Prostate gland (tissue), 2 donors: ENCODE results near the gene RAPGEF4. TPM values are rescaled to one million over a fixed set of nuclear protein-coding genes. Genes with fewer than 3 reads are reported as not detected.

Source experiments
- DNase-seq: peaks from one replicate; pipeline ENCODE4 v3.0.0-alpha.2; 2019; ENCODE audit warnings: low spot score
- H3K27ac ChIP-seq, 2 donors: fragments of 200-600 bp; sonication (generic); 2 replicates each; pipeline ENCODE4 v1.5.1; 2017 to 2019
- H3K27me3 ChIP-seq: fragments of 200-600 bp; sonication (generic); replicated peaks from 2 replicates; pipeline ENCODE4 v1.5.1; 2019; ENCODE audit not compliant: insufficient read depth
- H3K36me3 ChIP-seq, 2 donors: fragments of 200-600 bp; sonication (generic); 1 replicate in 1 of 2; 2 replicates in 1 of 2; pipeline versions ENCODE4 v1.5.1 to v1.8.1; 2017 to 2019
- H3K4me1 ChIP-seq: fragments of 200-600 bp; sonication (generic); replicated peaks from 2 replicates; pipeline ENCODE4 v1.5.1; 2019
- H3K4me3 ChIP-seq, 2 donors: fragments of 200-600 bp; sonication (generic); 2 replicates each; pipeline ENCODE4 v1.5.1; 2017 to 2019
- H3K9me3 ChIP-seq: fragments of 200-600 bp; sonication (generic); 2 replicates; pipeline ENCODE4 v1.5.1; 2017
- CTCF ChIP-seq, 4 experiments: fragments of 200-600 bp in 2 of 4; fragments of 450-650 bp in 2 of 4; sonication (generic) in 2 of 4; IDR thresholded peaks; 1 replicate in 3 of 4; 2 replicates in 1 of 4; pipeline ENCODE4 v1.5.1; 2016 to 2019; ENCODE audit warnings: antibody characterized with exemption in 4 of 4, mild to moderate bottlenecking in 2 of 4, moderate library complexity in 2 of 4
- POLR2A ChIP-seq: fragments of 450-650 bp; IDR thresholded peaks from one replicate; pipeline ENCODE4 v1.6.1; 2016; ENCODE audit warnings: antibody characterized with exemption, mild to moderate bottlenecking
- POLR2AphosphoS5 ChIP-seq: sonication (generic); formaldehyde crosslinking; IDR thresholded peaks from one replicate; pipeline ENCODE4 v1.6.1; 2017; ENCODE audit warnings: antibody characterized with exemption
- WGBS: methylation state at CpG from one replicate; pipeline ENCODE4 v1.1.5; 2018; 5-methylcytosine and 5-hydroxymethylcytosine counted together
- intact Hi-C: fragments of 100-400 bp; cut with DNase I; formaldehyde crosslinking; loops from one replicate; pipeline ENCODE4 v1.14.2; 2022
- total RNA-seq, 2 donors: library from RNA; depleted of rRNA; stranded (reverse); fragments of >200 nt; gene quantifications; one replicate each; pipeline ENCODE4 v1.1.0, GENCODE V29; 2016

The RAPGEF4 gene
- total RNA-seq, 2 donors from 2014 or later, result 7.3 to 31.0 TPM

DNA sequence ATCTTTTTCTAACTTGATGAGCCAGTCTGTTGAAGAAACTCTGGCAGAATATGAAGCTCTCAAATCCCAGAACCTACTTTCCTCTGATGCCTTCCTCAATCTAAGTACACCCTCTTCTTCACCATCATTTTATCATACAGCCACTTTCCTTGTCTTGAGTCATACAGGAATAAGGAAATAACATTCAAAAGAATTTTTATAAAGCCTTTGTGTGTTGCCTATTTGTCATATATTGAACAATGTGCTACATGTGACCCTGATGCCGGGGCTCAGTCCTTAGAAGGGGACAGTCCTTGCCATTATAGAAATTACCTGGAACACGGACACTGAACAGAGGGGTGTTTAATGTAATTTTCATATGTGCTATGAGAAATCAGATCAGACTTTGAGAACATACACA, 27.4 kb downstream of the RAPGEF4 start:
- no peaks in the 10 kb centered on the region for H3K9me3 ChIP-seq
- no peak overlapping the region for H3K4me3 ChIP-seq
- no peaks in the 10 kb centered on the region for H3K27me3 ChIP-seq
- H3K36me3 ChIP-seq, result no peaks in the 10 kb centered on the region
- no peak for TF ChIP-seq POLR2A
- TF ChIP-seq CTCF (IDR thresholded peaks at IDR 0.05), result no peak
- no peak for TF ChIP-seq POLR2AphosphoS5
- no peak for DNase-seq
- no peaks in the 10 kb centered on the region for H3K4me1 ChIP-seq
- 85% methylated on average over 2 of the region's 2 CpGs for WGBS
- no peak overlapping the region for H3K27ac ChIP-seq
- intact Hi-C loops, result no loop called here

- H3K36me3 ChIP-seq, result no peaks in the 10 kb centered on the region
- TF ChIP-seq CTCF (IDR thresholded peaks at IDR 0.05) (no peak), POLR2A (no peak), POLR2AphosphoS5 (no peak)
- no peak overlapping the region for H3K27ac ChIP-seq
- H3K9me3 ChIP-seq, result no peaks in the 10 kb centered on the region
- intact Hi-C loops, result no loop called here
- H3K4me1 ChIP-seq, result no peaks in the 10 kb centered on the region
- H3K27me3 ChIP-seq, result no peaks in the 10 kb centered on the region
- no peak overlapping the region for H3K4me3 ChIP-seq
- 93% methylated on average over 4 of the region's 4 CpGs for WGBS
- DNase-seq, result no peak
These were observed 30.0 kb downstream of the RAPGEF4 start for GRCh38 chr2:172765662-172766061.

GRCh38 chr2:172768401-172768800, 32.8 kb downstream of the RAPGEF4 start:
- no peaks in the 10 kb centered on the region for H3K27me3 ChIP-seq
- TF ChIP-seq POLR2A (no peak), POLR2AphosphoS5 (no peak), CTCF (IDR thresholded peaks at IDR 0.05) (no peak)
- intact Hi-C loops, result no loop called here
- no peaks in the 10 kb centered on the region for H3K9me3 ChIP-seq
- no peak overlapping the region for H3K27ac ChIP-seq
- no peaks in the 10 kb centered on the region for H3K36me3 ChIP-seq
- 94% methylated on average over 4 of the region's 4 CpGs for WGBS
- H3K4me3 ChIP-seq, result no peak overlapping the region
- no peaks in the 10 kb centered on the region for H3K4me1 ChIP-seq
- no peak for DNase-seq

DNA sequence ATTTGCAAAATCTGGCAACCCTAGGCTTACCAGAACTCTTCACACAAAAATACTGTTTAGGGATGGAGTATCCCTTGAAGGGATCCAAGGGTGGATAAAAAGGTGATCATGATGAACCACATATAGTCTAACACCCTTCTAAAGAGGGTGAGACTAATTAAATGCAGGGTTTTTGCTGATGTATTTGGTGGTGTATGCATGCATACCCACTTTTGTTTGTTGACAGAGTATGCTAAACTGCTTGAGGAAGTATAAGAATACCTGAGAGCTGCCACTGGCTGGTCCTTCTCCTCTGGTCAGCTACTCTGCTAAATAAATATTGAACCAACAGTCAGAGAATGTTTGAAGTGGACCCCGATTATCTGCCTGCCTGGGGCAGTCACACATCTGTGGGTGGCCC, 34.2 kb downstream of the RAPGEF4 start:
- Histone ChIP-seq H3K36me3 (no peaks in the 10 kb centered on the region), H3K27me3 (no peaks in the 10 kb centered on the region), H3K4me3 (no peak overlapping the region), H3K9me3 (no peaks in the 10 kb centered on the region), H3K27ac (no peak overlapping the region), H3K4me1 (no peaks in the 10 kb centered on the region)
- TF ChIP-seq POLR2A (no peak), POLR2AphosphoS5 (no peak), CTCF (IDR thresholded peaks at IDR 0.05) (no peak)
- 76% methylated on average over 1 of the region's 1 CpG for WGBS
- intact Hi-C loops, result no loop called here
- no peak for DNase-seq

GRCh38 chr2:172770887-172771286, 35.2 kb downstream of the RAPGEF4 start:
- DNase-seq, result no peak
- Histone ChIP-seq H3K27ac (no peak overlapping the region), H3K9me3 (no peaks in the 10 kb centered on the region), H3K4me1 (no peaks in the 10 kb centered on the region), H3K27me3 (no peaks in the 10 kb centered on the region), H3K36me3 (no peaks in the 10 kb centered on the region), H3K4me3 (no peak overlapping the region)
- intact Hi-C loops, result no loop called here
- TF ChIP-seq POLR2AphosphoS5, result no peak
- TF ChIP-seq CTCF (IDR thresholded peaks at IDR 0.05), result no peak
- TF ChIP-seq POLR2A, result no peak
